DND-41 (cell line): ENCODE results near the gene CTXN1.

Source experiments
- ATAC-seq: fragments of 200-7000 bp; cut with Tn5 transposase; 3 replicates; pipeline ENCODE4 v1.9.1; 2021; ENCODE audit warnings: low read depth; ENCODE audit not compliant: insufficient read depth
- DNase-seq: peaks from one replicate; pipeline ENCODE4 v3.0.0-alpha.2; 2020
- H2AFZ ChIP-seq: 2 replicates; pipeline ENCODE4 v1.6.0; 2012; ENCODE audit warnings: low read depth, low read length
- H3K27ac ChIP-seq: 2 replicates; pipeline ENCODE4 v1.5.1; 2012; ENCODE audit warnings: low read length, inconsistent platforms
- H3K27me3 ChIP-seq: fragments of 200-600 bp; sonication (generic); 2 replicates; pipeline ENCODE4 v1.6.0; 2012; ENCODE audit warnings: low read length, mild to moderate bottlenecking, inconsistent platforms; ENCODE audit not compliant: insufficient read depth, poor library complexity
- H3K36me3 ChIP-seq: 2 replicates; pipeline ENCODE4 v1.5.1; 2012; ENCODE audit warnings: low read length, inconsistent platforms; ENCODE audit not compliant: insufficient read depth
- H3K4me1 ChIP-seq: 2 replicates; pipeline ENCODE4 v1.5.1; 2012; ENCODE audit warnings: mild to moderate bottlenecking, low read length; ENCODE audit not compliant: insufficient read depth
- H3K4me2 ChIP-seq: 2 replicates; pipeline ENCODE4 v1.6.0; 2012; ENCODE audit warnings: mild to moderate bottlenecking, moderate library complexity, low read length, inconsistent platforms; ENCODE audit not compliant: insufficient read depth
- H3K4me3 ChIP-seq, 2 experiments: fragments of 200-600 bp in 1 of 2; shearing (Covaris generic) in 1 of 2; 2 replicates each; pipeline ENCODE4 v1.5.1; 2012 to 2016; ENCODE audit warnings: inconsistent platforms in 2 of 2, low read length in 2 of 2, mild to moderate bottlenecking in 2 of 2, low read depth in 1 of 2, moderate library complexity in 1 of 2
- H3K79me2 ChIP-seq: 2 replicates; pipeline ENCODE4 v1.6.0; 2012; ENCODE audit warnings: low read length, inconsistent platforms; ENCODE audit not compliant: insufficient read depth
- H3K9ac ChIP-seq: 2 replicates; pipeline ENCODE4 v1.6.0; 2012; ENCODE audit warnings: low read depth, mild to moderate bottlenecking, inconsistent platforms, low read length, moderate library complexity
- H3K9me3 ChIP-seq: 2 replicates; pipeline ENCODE4 v1.5.1; 2012; ENCODE audit warnings: low read length, moderate library complexity, mild to moderate bottlenecking, inconsistent platforms; ENCODE audit not compliant: insufficient read depth, severe bottlenecking
- H4K20me1 ChIP-seq: 2 replicates; pipeline ENCODE4 v1.6.0; 2012; ENCODE audit warnings: low read length; ENCODE audit not compliant: insufficient read depth
- EZH2 ChIP-seq: IDR thresholded peaks from 3 replicates; pipeline ENCODE4 v1.6.1; 2012; ENCODE audit warnings: borderline replicate concordance, low read depth, mild to moderate bottlenecking, moderate library complexity, low read length, inconsistent platforms; ENCODE audit not compliant: severe bottlenecking
- TF ChIP-seq, protein P1 (sequence below): IDR thresholded peaks from 2 replicates; pipeline ENCODE4 v1.5.1; 2012; ENCODE audit warnings: borderline replicate concordance, low read length, moderate library complexity, mild to moderate bottlenecking; ENCODE audit not compliant: poor library complexity, severe bottlenecking; ENCODE audit errors: extremely low read depth

CTXN1 gene

DNA sequence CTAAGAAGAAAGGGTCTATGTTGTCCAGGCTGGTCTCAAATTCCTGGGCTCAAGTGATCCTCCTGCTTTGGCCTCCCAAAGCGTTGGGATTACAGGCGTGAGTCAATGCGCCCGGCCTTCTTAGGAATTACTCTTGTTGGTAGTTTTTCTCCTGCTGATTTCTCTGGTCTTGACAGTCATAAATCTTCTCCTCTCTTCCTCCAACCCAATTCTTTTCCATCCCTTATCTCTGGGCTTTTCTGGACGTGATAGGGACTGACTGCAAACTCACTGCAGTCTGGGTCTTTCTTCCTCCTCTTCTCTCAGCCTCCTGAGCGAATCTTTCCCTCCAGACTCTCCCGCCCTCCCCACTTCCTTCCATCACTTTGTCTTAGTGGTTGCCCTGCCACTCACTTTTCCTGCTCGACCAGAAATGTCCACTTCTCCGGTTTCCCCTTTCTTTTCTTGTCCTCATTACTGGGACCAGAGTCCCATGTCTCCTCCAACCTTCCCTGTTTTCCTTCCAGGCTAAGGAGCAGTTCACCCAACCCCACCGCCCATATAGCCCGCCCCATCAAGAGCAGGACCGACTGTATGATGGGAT, 39.4 kb upstream of the CTXN1 start:
- Histone ChIP-seq H3K4me3 (no peak overlapping the region), H3K9ac (no peak overlapping the region), H3K79me2 (0 out of 2 replicates have a peak, but pooled peaks cover 6% of the 10 kb centered on the region), H3K27me3 (no peaks in the 10 kb centered on the region), H4K20me1 (peaks cover 28% of the 10 kb centered on the region), H3K36me3 (peaks cover 93% of the 10 kb centered on the region), H3K4me1 (no peaks in the 10 kb centered on the region), H3K9me3 (no peaks in the 10 kb centered on the region), H2AFZ (no peak overlapping the region), H3K27ac (no peak overlapping the region), H3K4me2 (no peak overlapping the region)
- TF ChIP-seq EZH2: no peak
- TF ChIP-seq, protein P1, sequence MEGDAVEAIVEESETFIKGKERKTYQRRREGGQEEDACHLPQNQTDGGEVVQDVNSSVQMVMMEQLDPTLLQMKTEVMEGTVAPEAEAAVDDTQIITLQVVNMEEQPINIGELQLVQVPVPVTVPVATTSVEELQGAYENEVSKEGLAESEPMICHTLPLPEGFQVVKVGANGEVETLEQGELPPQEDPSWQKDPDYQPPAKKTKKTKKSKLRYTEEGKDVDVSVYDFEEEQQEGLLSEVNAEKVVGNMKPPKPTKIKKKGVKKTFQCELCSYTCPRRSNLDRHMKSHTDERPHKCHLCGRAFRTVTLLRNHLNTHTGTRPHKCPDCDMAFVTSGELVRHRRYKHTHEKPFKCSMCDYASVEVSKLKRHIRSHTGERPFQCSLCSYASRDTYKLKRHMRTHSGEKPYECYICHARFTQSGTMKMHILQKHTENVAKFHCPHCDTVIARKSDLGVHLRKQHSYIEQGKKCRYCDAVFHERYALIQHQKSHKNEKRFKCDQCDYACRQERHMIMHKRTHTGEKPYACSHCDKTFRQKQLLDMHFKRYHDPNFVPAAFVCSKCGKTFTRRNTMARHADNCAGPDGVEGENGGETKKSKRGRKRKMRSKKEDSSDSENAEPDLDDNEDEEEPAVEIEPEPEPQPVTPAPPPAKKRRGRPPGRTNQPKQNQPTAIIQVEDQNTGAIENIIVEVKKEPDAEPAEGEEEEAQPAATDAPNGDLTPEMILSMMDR: no peak
- DNase-seq (no peak), ATAC-seq (no peak)

DNA sequence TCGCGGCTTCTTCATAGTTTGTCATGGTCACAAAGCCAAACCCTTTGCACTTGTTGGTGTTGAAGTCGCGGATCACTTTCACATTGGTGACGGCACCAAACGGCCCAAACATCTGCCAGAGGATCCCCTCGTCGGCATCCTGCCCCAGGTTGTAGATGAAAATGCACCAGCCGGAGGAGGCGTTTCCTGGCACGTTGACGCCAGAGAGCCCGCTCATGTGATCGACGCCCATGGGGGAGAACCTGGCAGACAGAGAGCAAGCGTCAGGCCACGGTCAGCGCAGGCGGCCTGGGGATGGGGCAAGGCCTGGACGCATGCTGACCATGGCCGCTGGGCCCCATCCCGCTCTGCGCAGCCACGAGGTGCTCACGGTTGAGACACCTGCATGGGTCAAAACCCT, 37.6 kb upstream of the CTXN1 start:
- H3K36me3 ChIP-seq: peaks cover 87% of the 10 kb centered on the region
- H3K4me2 ChIP-seq: no peak overlapping the region
- no peaks in the 10 kb centered on the region for H3K27me3 ChIP-seq
- no peaks in the 10 kb centered on the region for H3K4me1 ChIP-seq
- DNase-seq: no peak
- H3K27ac ChIP-seq: no peak overlapping the region
- H3K9me3 ChIP-seq: no peaks in the 10 kb centered on the region
- H2AFZ ChIP-seq: no peak overlapping the region
- no peak for TF ChIP-seq EZH2
- TF ChIP-seq, protein P1: no peak
- ATAC-seq: no peak
- H4K20me1 ChIP-seq: peaks cover 24% of the 10 kb centered on the region
- 0 out of 2 replicates have a peak, but pooled peaks cover 2% of the 10 kb centered on the region for H3K79me2 ChIP-seq
- H3K9ac ChIP-seq: no peak overlapping the region
- H3K4me3 ChIP-seq: no peak overlapping the region

DNA sequence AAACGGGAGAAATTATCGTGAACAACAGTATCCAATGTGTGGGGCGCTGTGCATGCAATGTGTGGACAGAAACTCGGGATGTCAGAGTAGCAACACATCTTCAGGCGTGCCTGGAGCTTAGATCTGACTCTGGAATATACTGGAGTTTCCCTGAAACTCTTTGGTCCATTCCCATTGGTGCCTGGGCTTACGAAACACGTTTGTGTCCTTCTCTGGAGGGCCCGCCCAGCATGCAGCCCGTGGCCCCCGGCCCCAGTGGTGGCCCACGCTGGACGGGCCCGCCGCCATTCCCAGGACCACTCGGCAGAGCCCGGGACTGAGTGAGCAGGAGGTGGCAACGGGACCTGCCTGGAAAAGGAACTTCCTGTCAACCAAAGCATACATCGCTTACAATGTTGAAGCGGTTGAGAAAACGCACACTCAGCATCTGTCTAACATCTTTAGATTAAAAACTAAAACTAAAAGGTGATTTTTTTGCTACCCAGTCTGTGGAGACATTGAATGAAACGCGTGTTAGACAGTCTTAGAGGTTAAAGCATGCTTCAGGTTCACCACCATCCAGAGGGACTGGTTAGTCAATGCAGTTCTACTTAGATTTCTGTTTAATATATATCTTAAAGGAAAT, 36.8 kb upstream of the CTXN1 start:
- H3K9ac ChIP-seq: no peak overlapping the region
- peaks cover 84% of the 10 kb centered on the region for H3K36me3 ChIP-seq
- H3K4me3 ChIP-seq: no peak overlapping the region
- ATAC-seq (no peak), DNase-seq (no peak)
- no peaks in the 10 kb centered on the region for H3K4me1 ChIP-seq
- peaks cover 16% of the 10 kb centered on the region for H4K20me1 ChIP-seq
- H2AFZ ChIP-seq: no peak overlapping the region
- H3K27ac ChIP-seq: no peak overlapping the region
- H3K27me3 ChIP-seq: no peaks in the 10 kb centered on the region
- H3K4me2 ChIP-seq: no peak overlapping the region
- no peaks in the 10 kb centered on the region for H3K79me2 ChIP-seq
- no peak for TF ChIP-seq EZH2
- TF ChIP-seq, protein P1: no peak
- H3K9me3 ChIP-seq: no peaks in the 10 kb centered on the region
